ENCODE measurements around the gene LPAR3.

The LPAR3 gene

DNA sequence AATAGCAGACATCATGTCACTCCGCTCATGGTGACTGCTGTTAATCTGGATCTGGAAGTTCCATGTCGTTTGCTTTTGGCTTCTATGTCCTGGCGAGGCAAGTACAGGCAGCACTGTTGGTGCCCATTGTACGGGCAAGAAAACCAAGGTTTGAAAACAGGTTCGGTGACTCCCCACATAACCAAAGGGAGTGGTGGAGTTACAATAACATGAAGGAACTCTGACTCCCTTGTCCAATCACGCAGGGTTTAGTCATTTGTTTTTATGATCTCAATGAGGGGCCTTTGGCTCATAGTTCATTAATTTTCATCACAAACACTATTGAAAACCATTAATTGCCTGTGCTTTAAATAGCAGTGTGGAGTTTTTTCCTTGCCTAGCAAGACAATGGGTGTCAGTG lies 119.8 kb downstream of the LPAR3 start:
- no peak for DNase-seq

DNA sequence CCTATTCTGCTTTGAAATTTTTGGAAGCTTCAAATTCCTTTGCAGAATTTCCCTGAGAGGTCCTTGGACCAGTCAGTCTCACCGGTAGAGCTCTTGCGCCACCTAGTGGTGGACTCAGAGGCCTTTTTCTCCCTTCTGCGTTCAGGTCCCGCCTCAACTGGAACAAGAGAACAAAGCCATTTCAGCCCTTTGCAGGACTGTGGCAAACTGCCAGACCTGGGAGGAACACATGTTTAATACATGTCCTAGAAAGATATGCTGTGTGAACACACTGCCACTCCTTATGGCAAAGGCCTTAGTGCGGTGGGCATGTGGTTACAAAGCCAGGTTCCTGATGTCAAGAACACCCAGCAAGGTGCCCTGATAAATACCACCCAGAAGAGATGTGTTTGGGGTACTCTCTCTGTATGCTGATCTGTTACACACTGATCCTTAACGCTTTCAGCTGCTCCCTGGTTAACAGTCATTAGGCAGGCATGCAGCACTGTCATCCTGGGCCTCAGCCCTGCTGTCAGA lies 120.5 kb downstream of the LPAR3 start:
- DNase-seq = no peak

DNA sequence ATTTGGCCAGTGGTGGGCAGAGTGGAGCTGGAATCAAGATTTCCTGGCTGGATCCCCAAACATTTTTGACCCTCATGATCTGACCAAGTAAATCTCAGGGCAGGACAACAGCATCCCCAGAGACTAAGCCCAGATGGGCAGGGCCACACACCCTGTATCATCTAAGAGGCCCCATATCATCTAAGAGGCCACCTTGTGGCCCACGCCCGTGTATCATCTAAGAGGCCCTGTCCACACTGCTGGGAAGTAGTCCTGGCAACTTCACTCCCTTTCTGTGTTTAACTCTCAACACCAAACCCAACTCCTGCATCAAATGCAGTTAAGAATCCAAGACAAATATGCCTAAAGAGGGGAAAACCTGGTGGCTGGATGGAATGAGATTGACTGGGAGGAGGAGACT lies 121.1 kb downstream of the LPAR3 start:
- DNase-seq = no peak

DNA sequence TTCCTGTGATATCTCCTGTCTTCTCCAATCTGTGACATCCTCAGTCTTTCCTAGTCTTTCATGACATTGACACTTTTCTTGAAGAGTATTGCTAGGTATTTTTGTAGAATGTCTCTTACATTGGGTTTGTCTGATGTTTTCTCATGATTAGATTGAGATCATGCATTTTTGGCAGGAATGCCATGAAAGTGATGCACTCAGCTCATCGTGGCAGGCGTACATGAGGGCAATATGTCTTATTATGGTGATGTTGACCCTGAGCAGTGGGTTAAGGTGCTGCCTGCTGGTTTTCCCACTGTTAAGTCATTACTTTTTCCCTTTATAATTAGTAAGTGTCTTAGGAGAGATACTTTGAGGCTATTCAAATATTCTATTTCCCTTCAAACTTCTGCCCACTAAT lies 122.5 kb downstream of the LPAR3 start:
- DNase-seq = no peak

DNA sequence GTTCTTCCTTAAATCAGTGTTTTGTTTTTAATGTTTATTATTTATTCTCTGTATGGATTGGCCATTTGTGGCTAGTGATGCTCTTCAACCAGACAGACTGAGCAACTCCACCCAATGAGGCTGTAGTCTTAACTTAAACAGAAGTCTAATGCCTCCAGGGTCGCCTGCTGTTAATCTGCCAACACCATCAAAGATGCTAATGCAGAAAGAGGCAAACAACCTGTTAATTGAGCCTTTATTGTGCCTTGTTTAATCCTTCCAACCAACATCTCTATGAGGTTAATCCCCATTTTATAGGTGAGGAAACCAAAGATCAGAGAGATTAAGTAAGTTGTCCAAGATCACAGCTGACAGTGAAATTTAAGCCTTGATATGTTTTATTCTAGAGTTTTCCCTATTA lies 123.4 kb downstream of the LPAR3 start:
- DNase-seq = no peak

DNA sequence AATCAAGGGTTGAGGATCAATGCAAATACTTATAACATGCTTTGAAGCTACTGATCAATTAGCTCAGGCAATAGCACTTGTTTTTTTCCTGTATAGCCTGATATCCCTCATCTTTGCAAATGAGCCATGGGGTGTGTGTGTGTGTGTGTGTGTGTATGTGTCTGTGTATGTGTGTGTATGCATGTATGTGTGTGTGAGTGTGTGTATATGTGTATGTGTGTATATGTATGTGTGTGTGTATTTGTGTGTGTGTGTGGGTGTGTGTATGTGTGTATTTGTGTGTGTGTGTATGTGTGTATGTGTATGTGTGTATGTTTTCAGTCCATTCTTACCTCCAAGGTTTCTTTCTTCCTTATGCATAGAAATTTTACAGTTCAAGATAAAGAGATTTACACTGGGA lies 124.4 kb downstream of the LPAR3 start:
- DNase-seq = no peak

DNA sequence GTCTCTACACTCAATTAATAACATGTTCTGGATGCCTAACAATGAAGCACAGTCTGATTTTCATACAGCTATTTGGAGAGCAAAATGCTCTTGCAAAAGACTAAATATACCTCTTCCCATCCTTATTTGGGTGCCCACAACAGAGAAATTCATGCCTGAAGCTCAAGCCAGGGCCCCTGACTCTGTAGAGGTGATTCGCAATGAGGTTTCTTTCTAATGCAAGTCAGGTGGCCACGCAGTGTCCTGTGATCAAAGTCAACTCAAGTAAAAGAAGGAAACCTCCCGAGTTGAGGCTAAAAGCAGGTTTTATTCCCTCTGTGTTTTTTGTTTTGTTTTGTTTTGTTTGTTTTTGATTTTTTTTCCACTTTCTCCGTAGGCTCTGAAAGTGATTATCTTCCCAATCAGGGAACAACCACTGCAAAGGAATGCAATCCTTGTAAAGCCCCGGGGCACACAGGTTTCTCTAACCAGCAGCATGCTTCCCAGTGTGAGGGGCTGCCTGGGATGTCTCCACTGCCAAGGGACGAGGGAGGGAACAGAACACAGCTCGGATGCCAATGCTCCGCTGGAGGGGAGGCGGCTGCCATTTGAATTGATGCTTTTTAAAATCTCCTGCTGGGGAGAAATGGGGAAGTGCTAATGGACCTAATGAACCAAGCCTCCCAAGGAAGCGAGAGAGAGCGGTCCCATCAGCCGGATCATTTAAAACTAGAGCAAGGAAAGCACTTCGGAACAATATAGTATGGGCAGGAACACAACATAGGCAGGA lies 128.9 kb downstream of the LPAR3 start:
- DNase-seq = no peak

DNA sequence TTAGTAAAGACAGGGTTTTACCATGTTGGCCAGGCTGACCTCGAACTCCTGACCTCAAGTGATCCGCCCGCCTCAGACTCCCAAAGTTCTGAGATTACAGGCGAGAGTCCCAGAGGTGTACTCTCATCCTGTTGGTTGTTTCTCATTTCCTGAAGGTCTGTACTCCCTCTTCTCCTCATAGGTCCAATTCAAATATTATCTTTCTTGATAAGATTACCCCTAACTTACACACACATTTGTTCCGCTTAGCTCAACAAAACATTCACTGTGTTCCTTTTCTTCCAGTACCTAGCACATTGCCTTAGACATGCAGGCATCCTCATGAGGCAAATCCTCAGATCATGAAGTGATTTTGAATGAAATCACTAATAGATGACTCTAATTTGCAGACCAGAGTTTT lies 130.3 kb downstream of the LPAR3 start:
- no peak for DNase-seq

Measured in GOT3 (cell line).